Stimulated activated CD4-positive, alpha-beta T cell treated with anti-CD3 and anti-CD28 coated beads, TNF-alpha, amount 100 ng/mL, for 1 hour (primary cell): Measurements from ENCODE around the gene TM4SF5.

Source experiments
- DNase-seq, 3 donors: peaks; one replicate each; pipeline ENCODE4 v3.0.0-alpha.2; 2020; ENCODE audit warnings: low read depth in 3 of 3, low spot score in 1 of 3

TM4SF5 gene

GRCh38 chr17:4744999-4745969, 26.4 kb upstream of the TM4SF5 start:
- no peak for DNase-seq

DNA sequence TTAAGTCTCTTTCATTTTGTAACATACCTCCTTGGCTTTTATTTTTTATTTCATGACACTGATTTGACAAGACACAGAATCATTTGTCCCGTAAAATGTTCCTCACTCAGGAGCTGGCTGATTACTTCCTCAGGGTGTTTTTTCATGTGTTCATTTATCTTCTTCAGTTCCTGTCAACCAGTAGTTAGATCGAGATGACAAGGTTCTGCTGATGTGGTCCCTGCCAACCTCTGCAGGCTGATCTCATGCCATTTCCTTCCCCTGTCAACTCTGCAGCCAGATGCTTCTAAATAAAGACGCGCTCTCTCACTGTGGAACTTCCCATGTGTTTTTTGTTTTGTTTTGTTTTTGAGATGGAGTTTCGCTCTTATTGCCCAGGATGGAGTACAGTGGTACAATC, 23.8 kb upstream of the TM4SF5 start:
- DNase-seq, result no peak

DNA sequence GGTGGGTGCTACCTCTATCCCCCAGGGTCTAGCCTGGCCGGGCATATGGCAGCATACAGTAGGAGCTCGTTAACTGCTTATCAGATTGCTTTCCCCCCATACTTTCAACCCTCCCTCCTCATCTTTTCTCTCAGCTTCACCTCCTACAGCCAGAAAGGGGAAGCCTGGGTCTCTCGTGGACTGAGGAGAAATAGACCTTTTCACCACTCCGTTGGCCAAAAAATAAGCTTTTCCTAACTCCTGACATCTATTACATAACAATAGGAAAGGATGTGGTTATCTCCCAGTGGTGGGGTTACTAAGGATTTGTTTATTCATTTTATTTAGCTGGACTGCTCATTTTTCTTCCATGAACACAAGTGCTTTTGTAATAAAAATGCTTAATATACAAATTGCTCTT, 23.0 kb upstream of the TM4SF5 start:
- DNase-seq, result no peak

DNA sequence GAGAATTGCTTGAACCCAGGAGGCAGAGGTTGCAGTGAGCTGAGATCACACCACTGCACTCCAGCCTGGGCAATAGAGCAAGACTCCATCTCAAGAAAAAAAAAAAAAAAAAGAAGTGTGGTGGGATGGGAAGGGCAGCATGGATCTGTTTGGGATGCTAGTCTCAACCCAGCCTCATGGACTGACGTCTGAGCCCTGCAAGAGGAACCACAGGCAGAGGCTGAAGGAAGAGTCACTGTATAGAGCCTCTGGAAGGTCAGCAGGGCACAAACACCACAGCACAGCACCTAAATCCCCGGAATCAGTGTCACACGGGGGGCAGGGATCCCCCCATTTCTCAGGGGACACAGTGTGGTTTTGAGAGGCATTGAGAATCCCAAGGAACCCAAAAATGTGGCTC, 21.1 kb upstream of the TM4SF5 start:
- DNase-seq, result no peak

GRCh38 chr17:4751932-4752331, 19.8 kb upstream of the TM4SF5 start:
- DNase-seq, result no peak

DNA sequence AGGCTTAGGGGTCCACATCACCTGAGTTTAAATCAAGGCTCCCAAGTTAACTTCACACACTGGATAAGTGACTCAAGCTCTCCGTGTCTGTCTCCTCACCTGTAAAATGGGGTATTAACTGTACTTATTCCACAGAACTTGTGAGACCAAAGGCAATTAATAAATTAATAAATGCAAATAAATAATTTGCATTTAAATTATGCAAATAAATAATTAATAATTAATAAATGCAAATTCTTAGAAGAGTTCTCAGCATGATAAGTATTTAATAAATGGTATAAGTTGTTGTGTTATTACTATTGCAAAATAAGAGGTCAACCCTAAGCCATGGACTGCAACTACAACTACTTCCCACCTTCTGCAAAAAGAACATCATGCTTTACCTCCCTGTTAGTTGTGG, 18.3 kb upstream of the TM4SF5 start:
- DNase-seq, result no peak

DNA sequence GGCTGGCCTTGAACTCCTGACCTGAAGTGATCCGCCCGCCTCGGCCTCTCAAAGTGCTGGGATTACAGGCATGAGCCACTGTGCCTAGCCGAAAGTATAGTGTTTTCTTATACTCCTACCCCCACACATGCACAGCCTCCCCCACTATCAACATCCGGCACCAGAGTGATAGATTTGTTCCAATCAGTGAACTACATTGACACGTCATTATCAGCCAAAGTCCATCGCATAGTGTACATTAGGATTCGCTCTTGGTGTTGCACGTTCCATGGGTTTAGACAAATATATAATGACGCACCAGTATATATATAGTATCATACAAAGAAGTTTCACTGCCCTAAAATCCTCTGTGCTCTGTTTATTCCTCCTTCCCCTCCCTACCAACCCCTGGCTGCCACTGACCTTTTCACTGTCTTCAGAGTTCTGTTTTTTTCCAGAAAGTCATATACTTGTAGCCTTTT, 11.9 kb upstream of the TM4SF5 start:
- DNase-seq, result no peak

DNA sequence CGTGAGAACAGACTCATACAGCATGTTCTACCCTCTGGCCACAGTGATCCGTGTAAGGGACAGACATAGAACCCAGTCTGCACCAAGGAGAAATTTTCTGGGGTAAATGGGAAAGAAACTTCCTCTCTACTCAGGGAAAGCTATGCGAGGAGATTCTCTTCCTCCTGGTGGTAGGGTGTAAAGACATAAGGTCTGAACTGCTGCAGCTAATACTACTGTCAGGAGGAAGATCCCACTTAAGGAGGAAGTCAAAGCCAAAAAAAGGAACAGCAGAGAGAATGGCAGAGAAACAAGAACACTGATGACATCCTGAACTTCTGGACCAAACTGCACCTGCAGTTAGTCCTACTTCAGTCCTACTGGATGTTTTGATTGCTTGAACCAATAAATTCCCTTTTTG, 7.1 kb upstream of the TM4SF5 start:
- DNase-seq, result no peak

- DNase-seq, result no peak
Measured at GRCh38 chr17:4766201-4766600, 5.5 kb upstream of the TM4SF5 start.

DNA sequence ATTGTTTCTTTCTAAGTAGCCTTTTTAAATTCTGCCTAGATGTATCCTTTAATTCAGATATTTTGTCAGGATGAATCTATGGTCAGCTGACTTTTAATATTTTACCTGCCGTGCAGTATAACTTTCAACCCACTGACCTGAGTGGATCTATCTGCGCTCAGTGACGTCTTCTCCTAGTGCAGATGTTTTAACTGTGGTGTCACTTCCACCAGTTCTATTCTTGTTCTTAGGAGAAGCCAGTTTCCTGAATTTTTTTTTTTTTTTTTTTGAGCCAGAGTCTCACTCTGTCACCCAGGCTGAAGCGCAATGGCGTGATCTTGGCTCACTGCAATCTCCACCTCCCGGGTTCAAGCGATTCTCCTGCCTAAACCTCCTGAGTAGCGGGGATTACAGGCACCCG, 5.0 kb upstream of the TM4SF5 start:
- DNase-seq, result no peak

- DNase-seq, result no peak
Measured at GRCh38 chr17:4768298-4768697, 3.4 kb upstream of the TM4SF5 start.

- no peak for DNase-seq
Measured at GRCh38 chr17:4769628-4770027, 2.1 kb upstream of the TM4SF5 start.

DNA sequence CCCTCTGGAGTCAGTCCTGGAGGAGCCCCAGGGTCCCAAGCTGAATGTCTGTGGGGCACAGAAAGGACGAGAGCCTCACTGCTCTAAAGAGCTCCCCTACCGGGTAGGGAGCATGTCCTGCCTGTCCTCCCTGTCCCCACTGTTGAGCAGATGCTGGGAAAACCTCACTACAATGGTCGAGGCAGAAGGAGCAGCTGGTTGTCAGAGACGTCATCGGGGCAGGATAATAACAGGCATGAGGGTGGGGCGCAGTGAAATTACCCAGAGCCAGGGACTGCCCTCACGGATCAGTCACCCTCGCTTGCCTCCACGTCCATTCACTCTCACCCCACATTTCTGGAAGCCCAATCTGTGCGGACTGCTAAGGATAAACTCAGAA, 538 bp downstream of the TM4SF5 start:
- DNase-seq, result no peak

DNA sequence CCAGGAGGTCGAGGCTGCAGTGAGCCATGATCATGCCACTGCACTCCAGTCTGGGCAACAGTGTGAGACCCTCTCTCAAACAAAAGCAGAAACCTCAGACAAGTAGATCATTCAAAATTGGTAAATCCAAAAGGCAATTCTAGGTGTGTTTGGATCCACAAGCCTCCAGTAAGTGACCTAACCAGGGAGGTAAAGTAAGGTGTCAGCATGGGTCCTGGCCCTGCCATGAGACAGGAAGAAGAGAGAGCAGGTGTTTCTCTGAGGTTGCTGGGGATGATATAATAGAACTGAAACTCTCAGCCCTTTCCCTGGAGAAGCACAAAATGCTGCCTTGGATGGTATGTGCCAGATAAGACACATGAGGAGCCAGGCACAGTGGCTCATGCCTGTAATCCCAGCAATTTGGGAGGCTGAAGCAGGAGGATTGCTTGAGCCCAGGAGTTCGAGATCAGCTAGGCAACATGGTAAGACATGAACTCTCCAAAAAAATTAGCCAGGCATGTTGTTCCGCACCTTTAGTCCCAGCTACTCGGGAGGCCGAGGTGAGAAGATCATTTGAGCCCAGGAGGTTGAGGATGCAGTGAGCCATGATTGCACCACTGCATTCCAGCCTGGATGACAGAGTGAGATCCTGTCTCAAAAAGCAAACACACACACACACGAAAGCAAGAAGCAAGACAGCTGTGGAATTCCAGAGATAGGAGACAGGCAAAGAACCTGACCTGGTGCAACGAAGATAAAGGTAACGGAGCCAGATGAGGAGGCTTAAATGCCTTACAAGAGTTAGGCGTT, 6.5 kb downstream of the TM4SF5 start:
- DNase-seq, result no peak

- DNase-seq, result no peak
Measured at GRCh38 chr17:4780325-4780955, 8.8 kb downstream of the TM4SF5 start.

DNA sequence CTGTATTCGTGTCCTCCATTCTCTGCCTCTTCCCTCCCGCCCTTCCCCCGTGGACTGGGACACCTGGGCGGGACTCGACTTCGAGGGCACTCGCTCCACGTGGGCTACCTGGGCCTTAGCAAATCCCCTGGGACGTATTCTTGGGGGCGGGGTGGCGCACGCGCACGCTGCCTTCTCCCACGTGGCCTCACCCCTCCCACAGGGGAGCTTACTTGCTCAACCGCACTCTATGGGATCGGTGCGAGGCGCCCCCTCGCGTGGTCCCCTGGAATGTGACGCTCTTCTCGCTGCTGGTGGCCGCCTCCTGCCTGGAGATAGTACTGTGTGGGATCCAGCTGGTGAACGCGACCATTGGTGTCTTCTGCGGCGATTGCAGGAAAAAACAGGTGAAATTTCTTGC, 11.0 kb downstream of the TM4SF5 start:
- no peak for DNase-seq

DNA sequence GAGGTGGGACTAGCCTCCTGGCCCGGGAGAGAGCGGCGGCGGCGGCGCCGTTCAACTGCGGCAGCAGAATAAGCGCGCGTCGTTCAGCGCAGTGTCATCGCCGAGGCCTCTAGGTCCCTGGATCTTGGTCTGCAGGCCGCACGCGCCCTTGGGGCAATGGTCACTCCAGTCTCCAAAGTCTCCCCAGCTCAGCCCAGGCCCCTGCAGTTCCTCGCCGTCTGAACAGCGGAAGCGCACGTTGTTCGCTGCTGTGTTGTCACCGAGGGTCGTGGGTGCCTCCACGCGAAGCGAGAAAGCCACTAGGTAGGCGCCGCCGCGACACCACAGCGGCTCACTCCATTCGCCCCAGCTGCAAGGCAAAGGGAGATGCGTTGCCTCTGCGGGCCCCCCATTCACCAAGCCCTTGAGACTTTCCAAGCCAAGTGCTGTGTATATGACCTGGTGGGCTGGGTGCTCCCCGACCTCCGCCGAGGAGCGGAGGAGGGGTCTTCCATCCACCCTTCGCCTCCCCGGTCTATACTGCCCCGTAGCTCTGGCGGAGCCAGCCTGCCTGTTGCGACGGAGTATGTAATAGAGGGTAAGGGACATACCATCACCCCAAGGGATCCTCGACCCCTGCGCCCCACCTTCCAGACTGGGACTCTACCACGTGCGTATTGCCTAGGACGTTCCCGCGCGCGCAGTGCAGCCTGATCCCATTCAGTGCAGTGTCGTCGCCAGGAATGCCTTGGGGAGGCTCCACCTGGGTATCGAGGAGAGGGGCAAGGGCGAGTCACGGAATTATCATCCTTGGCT, 13.8 kb downstream of the TM4SF5 start:
- DNase-seq, result no peak

DNA sequence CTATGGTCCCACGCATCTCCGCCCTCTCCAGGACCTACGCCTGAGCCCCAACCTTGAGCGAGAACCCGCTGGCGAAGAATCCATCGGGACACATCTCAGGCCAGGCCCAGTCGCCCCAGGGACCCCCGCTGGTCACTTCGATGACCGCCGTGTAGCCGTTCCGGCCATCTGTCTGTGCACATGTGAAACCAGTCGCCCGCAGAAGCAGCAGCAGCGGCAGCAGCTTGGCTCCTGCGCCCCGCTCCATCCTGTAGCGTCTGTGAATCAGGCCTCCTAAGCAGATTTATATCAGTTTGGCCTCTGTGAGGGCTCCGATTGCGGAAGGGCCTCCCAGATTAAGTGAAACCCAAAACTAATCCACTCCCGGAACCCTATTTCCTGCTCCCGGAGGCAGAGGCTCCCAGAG, 14.4 kb downstream of the TM4SF5 start, which contains the start of gene VMO1:
Gene VMO1 (minus strand): TSS at position 259 of the 406 bp plus-strand sequence. CDS start 12 bp downstream, at position 247.
- DNase-seq, result no peak

DNA sequence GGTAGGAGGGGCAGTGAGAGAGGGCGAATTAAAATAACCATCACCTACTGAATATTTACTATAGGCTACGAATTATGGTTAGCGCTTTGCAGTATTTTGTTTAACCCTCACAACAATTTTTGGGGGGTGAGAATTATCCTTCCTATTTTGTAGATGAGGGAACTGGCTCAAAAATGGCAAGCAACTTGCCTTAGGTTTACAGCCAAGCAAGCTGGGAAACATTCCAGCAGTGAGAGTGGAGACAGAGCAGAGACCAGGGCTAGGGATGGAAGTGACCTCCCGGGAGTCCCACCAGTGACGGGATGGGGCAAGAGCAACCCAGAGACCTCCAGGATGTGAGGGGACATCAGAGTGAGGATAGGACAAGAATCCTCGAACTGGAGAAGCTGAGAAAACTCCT, 14.8 kb downstream of the TM4SF5 start:
- DNase-seq, result no peak

DNA sequence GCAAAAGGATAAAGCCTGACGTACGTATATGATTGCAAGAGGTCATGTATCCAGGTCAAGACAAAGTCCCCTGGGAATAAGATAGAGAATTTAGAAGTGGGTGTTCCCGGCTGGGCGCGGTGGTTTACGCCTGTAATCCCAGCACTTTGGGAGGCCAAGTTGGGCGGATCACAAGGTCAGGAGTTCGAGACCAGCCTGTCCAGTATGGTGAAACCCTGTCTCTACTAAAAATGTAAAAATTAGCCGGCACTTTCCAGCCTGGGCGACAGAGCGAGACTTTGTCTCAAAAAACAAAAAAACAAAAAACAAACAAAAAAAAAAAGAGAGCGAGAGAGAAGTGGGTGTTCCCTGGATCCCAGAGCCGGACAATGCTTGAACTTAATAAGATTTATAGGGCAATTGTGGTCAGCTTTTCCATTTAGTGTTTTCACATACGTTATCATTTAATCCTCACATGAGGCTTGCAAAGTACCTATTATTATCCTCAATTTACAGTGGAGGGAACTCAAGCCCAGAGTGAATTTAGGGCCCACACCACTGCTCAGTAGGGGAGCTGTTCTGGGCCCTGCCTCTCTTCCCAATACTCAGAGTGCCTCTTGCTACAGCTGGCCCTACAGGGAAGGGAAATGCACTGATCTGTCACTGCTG, 16.6 kb downstream of the TM4SF5 start:
- no peak for DNase-seq
